Measurements from ENCODE around the gene GFOD2. TPM values are rescaled to one million over a fixed set of nuclear protein-coding genes. Genes with fewer than 3 reads are reported as not detected.

Gene GFOD2
- total and polyA plus RNA-seq, 2 of the 8 experiments (the other 6 are each of a cell fraction or from before 2014, with no cell fraction given), result 21.4 to 33.2 TPM

GRCh38 chr16:67710607-67711006 is 8.5 kb downstream of the GFOD2 start (continued):
- TF ChIP-seq CHD7 (IDR thresholded peaks at IDR 0.05; ENCODE audit: insufficient replicate concordance, low read length), result no peak

Measured in H1 (cell line).